NCI-H2029 (cell line): ENCODE data around the gene YPEL4.
"Not testable (repeated sequence)": the region's sequence is repeated elsewhere in the genome, so short reads cannot be mapped to it uniquely, and the experiment has no call there.

Experiments used
- DNase-seq: peaks from one replicate; lab custom pipeline; 2025; lab: John Stamatoyannopoulos, UW

YPEL4 gene, protein sequence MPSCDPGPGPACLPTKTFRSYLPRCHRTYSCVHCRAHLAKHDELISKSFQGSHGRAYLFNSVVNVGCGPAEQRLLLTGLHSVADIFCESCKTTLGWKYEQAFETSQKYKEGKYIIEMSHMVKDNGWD

DNA sequence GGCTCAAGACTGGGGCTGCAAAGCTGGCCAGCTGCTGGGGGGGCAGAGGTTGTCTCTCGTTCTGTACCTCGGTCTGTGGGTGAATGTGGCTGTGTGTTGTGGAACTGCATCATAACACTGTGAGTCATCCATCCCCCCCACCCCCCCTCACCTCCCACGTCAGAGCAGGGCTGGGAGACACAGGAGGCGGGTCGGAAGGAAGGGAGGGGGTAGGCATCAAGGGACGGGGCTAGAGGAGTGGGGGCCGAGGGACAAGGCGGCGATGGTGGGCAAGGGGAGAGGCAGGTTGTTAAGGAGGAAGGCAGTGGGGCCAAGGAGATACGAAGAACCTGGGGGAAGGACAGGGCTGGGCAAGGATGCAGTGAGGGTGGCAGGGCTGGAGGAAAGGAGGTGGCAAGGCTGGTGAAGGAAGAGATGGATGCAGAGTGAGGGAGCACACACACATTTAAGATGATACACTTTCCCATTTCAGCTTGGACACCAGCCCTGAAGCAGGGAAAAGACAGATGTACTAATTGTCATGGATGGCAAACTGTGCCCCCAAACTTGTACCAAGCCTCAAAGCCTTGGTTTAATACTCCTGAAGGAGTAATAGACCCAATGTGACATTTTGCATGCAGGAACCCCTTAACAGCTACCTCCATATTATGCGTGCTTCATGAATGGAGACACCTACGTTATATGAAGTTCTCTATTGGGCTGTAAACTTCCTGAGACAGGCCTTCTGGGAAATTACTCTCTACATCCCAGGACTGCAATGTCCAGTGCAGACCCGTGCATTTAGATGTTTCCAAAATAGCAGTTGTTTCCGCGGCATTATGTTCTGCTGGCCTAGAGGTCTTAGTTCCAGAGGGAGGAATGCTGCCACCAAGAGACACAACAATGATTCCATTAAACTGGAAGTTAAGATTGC lies at the start of gene YPEL4:
YPEL4 (minus strand) TSS at position 87 of the 913 bp plus-strand sequence. CDS start 2,805 bp downstream, outside the sequence.
- DNase-seq: no peak

DNA sequence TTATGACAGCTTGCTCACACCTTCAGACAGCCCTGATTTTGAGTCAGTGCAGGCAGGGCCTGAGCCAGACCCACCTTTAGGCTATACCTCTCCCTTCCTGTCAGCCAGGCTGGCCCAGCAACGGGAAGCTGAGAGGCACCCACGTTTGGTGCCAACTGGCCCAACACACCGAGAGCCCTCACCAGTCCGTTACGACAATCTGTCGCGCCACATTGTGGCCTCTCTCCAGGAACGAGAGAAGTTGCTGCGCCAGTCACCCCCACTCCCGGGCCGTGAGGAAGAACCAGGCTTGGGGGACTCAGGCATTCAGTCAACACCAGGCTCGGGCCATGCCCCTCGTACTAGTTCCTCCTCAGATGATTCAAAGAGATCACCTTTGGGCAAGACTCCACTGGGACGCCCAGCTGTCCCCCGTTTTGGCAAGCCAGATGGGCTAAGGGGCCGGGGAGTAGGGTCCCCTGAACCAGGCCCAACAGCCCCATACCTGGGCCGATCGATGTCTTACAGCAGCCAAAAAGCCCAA lies 49.2 kb upstream of the YPEL4 start:
- no peak for DNase-seq

DNA sequence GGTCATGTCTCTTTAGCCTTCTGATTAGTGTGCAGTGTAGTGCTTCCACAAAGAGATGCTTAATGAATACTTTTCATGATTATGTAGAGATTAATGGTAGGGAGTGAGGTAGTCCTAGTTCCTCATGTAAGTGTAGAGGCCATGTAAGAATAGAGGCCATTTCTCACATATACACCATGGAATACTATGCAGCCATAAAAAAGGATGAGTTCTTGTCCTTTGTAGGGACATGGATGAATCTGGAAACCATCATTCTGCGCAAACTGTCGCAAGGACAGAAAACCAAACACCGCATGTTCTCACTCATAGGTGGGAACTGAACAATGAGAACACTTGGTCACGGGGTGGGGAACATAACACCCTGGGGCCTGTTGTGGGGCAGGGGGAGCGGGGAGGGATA lies 40.8 kb upstream of the YPEL4 start:
- not testable (repeated sequence) for DNase-seq

DNA sequence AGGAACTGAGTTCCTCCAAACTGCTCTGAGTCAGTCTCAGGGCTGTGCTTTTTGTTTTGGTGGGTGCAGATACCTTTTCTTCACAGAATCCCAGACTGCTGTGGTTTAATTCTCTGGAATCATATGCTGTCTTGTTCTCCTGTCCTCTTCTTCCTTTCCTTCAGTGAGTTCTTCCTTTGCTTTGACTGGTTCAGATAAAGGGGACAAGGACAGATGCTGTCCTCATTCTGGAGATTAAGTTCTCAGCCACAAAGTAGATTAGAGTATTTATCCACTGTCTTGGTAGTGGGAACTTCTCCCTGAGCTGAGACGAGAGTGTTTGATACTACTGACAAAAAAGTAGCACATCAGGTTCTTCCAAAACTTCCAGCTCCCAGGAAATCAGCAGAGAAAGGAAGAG lies 31.5 kb upstream of the YPEL4 start:
- DNase-seq: no peak

DNA sequence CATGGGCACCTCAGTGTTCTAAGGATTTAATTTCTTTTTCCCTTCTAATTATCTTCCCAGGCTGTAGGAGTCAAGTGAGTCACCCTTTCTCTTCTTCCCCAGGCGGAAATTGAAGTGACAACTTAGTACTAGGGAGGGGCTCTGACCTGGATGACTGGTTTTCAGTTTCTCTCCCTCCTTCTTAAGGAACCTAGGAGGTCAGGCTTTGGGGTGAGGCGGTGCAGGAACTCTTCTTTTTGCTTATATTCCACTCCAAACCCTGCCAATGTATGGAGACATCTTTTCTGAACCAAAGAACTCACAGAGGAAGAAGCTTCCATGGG lies 30.8 kb upstream of the YPEL4 start:
- no peak for DNase-seq

DNA sequence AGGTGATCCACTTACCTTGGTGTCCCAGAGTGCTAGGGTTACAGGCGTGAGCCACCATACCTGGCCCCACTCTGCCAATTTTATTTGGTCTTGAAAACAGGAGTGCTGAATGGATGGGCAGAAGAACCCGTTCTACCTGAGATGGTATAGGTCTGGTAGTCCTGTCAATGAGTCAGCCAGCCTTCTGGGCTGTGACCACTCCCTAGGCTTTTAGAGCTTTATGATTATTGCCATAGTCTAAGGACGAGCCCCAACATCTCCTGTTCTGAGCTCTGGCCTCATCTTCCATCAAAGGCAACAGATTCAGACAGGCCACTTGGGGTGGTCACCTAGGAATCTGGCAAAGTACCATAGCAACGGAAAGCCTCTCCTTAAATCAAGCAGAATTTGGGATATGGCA lies 29.7 kb upstream of the YPEL4 start:
- no peak for DNase-seq

DNA sequence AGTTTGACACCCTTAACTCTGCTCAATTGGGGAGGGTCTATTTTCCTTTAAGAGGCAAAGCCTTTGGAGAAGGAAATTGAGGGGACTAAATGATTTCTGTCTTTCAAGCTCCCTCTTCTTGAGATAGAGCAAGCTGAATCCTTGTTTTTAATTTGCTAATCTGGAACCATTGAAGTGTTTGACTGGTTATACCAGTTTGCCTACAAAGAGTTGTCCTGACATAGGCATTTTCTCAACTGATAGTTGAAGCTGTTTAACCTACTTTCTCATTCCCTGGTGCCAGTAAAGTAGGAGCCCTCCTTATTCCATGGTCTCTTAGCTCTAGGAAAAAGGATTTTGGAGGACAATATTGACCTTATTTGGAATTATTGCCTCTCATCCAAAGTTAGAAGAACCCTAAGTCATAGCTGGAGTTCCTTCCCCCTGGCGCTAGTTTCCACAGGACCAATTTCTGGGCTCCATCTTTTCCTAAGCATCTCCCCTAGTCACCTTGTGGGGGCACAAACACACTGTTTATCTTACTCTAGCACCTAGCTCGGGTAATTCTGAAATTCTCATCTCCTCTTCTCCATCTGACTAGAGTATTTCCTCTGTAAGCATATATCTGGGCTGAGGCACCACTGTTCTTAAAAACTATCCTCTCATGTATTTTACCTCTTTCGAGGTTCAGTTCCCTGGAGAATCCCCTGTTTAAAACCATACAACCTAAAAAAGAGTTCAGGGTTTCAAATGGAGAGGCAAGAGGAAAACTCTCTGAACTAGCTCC lies 25.6 kb upstream of the YPEL4 start:
- DNase-seq: no peak

DNA sequence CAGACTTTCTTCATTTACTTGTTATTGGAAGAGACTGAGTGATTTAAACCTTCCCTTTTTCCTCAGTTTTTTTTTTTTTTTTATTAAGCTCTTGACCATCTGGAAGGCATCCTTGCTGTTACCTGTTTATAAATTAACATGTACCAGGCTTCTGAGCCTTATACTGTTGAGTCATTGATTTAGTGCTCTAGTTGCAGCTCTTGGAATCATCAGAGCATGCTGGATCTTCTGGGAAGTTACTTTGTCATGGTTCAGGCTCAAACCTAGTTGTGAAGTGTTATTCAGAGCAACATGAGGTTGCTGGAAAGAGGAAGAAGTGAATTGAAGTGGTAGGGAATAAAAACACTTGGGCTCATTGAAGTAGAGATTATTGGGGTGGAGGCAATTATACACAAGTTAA lies 24.5 kb upstream of the YPEL4 start:
- DNase-seq: no peak

DNA sequence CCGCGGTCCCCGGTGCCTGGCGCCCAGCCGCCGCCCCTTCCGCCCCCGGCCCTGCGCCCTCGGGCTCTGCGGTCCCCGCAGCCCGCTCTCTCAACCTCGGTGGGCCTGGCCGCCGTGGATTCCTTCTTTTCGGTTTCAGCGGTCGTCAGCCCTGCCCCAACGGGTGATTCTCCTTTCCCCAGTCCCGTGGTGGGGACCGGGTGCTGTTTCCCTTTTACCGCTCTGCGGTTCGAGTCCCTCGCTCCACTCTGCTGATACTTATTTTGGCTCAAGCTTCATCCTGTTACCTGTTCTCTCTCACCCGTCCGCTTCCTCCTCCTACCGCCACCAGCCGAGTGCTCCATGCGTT lies 18.7 kb upstream of the YPEL4 start:
- DNase-seq: peak; percentile 51

DNA sequence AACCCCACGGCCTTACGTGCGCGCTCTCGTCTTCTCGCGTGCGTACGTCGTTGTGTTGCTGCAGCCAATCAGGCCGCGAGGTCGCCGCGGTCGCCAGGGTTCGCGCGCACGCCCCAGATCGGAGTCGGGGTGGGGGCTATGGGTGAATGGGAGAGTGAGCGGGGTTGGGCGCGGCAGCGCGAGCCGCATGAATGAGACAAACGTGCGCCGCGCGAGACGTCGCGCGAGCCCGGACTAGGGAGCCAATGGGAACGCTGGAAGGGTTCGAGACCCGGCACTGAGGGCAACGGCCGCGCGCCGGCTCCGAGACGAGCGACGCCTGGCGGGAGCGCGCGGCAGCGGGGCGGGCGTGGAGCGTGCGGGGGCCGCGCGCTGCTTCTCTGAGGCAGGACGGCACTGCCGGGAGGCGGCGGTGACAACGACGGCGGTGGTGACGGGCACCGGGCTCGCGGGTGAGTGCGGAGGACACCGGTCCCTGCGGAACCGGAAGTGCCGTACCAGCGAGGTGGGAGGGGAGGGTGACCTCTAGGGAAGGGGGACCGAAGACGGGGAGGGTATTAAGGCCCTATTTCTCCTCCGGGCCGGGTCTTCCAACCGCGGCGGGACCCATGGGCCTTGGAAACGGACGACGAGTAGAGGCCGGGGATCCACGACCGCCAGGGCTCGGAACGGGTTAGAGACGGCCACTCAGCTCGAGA lies 18.2 kb upstream of the YPEL4 start, which contains the start of gene ZDHHC5:
ZDHHC5 (plus strand) TSS at position 379 of the 698 bp plus-strand sequence. CDS start 4,977 bp downstream, outside the sequence.
- peak; percentile 99 for DNase-seq

DNA sequence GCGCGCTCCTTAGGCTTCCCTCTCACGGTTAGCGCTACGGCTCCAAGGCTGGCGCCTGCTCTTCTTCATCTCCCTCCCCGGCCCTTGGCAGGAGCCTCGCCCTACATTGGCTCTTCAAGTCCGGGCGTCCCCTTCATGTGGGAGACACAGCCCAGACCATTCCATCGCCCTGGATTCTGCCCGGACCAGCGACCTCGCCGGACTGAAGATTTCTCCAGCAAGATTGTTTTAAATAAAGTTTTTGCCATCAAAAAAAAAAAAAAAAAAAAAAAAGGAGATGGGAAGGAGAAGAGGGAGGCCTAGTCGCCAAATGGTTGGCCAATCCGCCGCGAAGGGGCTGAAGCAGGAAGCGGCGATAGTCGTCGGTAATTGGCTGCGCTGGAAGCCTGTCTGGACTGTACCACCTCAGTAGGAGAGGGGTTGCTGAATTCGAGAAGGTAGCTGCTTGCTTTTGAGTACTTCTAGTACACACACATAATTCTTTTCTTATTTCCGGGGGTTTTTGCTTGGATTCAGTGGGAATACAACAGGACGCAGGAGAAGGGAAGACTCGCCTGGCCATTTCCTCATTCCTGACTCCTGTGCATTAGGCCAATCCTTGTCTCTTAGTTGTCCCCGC lies 17.5 kb upstream of the YPEL4 start:
- DNase-seq: peak; percentile 97

DNA sequence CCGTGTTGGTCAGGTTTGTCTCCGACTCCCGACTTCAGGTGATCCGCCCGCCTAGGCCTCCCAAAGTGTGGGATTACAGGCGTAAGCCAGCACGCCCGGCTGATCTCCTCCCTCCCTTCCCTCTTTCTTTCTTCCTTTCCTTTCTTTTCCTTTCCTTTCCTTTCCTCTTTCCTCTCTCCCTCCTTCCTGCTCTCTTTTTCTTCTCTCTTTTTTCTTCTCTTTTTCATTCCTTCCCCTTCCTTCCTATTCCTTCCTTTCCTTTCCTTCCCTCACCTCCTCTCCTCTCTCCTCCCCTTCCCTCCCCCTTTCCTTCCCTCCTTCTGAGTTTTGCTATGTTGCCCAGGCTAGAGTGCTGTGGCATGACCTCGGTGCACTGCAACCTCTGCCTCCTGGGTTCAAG lies 14.3 kb upstream of the YPEL4 start:
- DNase-seq: no peak

DNA sequence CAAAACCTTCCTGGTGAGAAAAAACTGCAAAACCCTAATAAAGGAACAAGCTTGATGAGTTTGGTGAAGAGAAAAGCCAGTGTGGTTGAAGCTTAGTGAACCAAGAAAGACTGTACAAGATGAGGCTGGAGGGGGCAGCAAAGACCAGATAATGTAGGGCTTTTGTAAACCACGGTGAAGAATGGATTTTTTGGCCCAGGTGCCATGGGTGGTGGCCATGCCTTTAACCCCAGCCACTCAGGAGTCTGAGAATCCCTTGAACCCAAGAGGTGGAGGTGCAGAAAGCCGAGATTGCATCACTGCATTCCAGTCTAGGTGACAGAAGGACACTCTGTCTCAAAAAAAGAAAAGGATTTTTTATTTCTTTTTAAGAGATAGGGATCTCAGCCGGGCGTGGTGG lies 13.2 kb upstream of the YPEL4 start:
- no peak for DNase-seq

DNA sequence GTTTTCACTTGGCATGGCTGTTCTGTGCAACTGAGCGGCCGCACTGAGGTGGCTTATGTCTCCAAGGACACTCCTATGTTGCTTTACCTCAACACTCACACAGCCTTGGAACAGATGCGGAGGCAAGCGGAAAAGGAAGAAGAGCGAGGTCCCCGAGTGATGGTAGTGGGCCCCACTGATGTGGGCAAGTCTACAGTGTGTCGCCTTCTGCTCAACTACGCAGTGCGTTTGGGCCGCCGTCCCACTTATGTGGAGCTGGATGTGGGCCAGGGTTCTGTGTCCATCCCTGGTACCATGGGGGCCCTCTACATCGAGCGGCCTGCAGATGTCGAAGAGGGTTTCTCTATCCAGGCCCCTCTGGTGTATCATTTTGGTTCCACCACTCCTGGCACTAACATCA lies 10.0 kb upstream of the YPEL4 start:
- DNase-seq: no peak

DNA sequence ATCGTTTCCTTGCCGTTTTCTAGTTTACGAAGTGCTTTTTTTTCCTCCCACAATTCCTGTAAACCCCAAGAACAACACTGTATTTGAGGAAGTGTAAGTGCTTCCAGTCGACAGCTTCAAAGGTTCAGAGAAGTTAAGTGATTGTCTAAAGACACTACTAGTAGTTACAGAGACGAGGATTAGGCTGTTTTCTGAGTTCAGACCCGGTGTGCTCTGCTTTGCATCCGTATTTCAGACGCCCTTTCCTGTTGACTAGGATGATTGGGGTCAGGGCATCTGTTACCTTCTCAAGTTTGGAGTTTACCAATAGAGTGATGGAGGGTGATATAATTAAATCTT lies 8.3 kb upstream of the YPEL4 start:
- no peak for DNase-seq

DNA sequence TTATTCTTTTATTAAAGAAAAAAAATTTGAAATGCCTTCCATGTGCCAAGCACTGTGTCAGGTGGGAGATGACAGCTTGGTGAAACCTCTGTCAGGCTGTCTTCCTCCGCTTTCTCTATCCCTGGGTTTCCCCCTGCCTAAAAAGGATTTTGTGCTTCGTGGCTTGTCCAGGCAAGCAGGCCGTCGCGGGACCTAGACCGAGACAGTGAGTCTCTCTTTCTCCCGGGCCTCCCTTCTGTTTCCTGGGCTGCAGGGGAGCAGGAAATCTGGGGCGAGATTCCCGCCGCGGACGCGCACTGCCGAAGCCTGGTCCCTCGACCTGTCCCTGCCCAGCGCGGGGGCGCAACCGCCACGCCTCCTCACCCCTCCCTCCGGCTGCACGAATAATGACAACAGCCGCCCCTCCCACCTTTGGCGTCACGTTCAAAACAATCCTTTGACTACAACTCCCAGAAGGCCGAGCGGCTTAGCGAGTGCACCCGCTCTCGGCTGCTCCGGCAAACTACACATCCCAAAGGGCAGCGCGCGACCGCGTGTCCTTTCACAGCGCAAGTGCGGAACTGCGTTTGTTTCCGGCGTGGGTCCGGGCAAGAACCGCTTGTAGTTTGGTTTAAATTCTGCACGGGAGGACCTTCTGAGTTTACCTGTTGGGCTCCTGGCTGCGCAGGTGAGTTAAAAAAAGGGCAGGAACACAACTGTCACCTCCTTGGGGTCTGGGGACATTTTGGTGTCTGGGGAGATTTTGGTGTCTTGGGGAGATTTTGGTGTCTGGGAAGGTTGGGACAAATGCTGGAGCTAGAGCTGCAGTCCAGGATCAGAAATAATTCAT lies 7.7 kb upstream of the YPEL4 start, which contains the start of gene CLP1:
CLP1 (plus strand) TSS at position 569 of the 829 bp plus-strand sequence. CDS start 1,715 bp downstream, outside the sequence.
- peak; percentile 97 for DNase-seq

DNA sequence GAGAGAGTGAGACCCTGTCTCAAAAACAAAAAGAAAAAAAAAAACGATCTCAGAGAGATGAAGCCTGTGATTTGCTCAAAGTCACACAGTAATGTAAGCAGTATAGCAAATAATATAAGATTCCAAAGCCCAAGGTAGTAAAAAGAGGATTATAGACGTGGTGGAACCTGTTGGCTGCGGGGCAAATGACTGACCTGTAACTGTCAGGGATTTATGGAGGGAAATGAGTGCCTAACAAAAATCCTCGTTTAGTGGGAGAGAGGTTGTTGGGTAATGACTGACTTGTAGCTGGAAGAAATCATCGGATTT lies 7.1 kb upstream of the YPEL4 start:
- no peak for DNase-seq

DNA sequence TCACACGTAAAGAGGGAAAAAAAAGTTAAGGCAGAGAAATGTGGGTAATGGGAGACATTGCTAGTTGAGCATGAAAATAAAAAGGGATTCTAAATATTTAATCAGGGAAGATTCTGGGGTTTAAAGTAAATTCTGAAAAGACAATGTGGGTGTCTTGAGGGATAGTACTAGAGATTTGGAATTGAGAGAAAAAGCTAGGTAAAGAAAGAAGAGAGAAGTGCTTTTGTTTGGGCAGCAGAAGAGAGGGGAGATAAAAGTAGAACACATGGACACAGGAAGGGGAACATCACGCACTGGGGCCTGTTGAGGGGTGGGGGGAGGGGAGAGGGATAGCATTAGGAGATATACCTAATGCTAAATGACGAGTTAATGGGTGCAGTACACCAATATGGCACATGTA lies 3.5 kb upstream of the YPEL4 start:
- no peak for DNase-seq

DNA sequence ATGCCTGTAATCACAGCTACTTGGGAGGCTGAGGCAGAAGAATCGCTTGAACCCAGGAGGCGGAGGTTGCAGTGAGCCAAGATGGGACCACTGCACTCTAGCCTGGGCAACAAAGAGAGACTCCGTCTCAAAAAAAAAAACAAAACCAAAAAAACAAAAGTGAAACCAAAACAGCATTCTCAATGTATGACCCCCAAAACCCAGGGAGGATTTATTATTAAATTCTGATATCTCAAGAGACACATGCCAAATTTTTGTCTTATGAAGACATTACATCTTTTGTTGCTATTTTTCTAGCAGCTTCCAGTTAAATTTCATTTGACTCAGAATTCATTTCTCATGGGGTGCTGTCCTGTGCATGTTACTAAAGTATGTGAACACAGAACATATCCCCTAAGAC lies 3.0 kb upstream of the YPEL4 start:
- DNase-seq: no peak

DNA sequence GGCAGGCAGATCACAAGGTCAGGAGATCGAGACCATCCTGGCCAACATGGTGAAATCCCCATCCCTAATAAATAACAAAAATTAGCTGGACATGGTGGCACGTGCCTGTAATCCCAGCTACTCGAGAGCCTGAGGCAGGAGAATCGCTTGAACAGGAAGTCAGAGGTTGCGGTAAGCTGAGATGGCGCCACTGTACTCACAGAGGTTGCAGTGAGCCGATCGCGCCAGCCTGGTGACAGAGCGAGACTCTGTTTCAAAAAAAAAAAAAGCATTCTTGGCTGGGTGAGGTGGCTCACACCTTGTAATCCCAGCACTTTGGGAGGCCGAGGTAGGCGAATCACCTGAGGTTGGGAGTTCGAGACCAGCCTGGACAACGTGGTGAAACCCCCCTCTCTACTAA lies 2.5 kb upstream of the YPEL4 start:
- not testable (repeated sequence) for DNase-seq

DNA sequence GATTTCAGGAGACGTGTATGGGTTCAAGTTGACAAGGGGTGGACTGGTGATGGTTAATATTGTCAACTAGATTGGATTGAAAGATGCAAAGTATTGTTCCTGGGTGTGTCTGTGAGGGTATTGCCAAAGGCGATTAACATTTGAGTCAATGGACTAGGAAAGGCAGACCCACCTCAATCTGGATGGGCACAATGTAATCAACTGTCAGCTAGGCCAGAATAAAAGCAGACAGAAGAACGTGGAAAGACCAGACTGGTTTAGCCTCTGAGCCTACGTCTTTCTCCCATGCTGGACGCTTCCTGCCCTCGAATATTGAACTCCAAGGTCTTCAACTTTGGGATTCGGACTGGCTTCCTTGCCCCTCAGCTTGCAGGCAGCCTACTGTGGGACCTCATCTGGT lies 1.7 kb upstream of the YPEL4 start:
- no peak for DNase-seq
